ENCODE measurements around the gene RAPGEF5. TPM values are rescaled to one million over a fixed set of nuclear protein-coding genes. Genes with fewer than 3 reads are reported as not detected.

RAPGEF5 gene
- total and polyA plus RNA-seq, 10 of the 15 experiments (the other 5 are each of a cell fraction or from before 2014, with no cell fraction given), result 0.38 to 4.0 (median 1.6) TPM; not detected in 1

GRCh38 chr7:22323714-22324113 lies 33.2 kb downstream of the RAPGEF5 start (continued):
- TF ChIP-seq REST (IDR thresholded peaks at IDR 0.05; ENCODE audit: low read depth, low read length) (no peak), SMAD1 (IDR thresholded peaks at IDR 0.05; ENCODE audit: low read depth, partially characterized antibody) (no peak), RELB (IDR thresholded peaks at IDR 0.05; ENCODE audit: low read depth) (no peak), DPF2 (IDR thresholded peaks at IDR 0.05) (no peak), CHD1 (IDR thresholded peaks at IDR 0.05; ENCODE audit: low read depth, low read length) (no peak), POU2F2 (IDR thresholded peaks at IDR 0.05; ENCODE audit: borderline replicate concordance, low read depth, low read length) (no peak), ZBTB11 (CRISPR knock-in tag; IDR thresholded peaks at IDR 0.05) (no peak)

Data from GM12878 (cell line).